ENCODE measurements around the gene SIRPB2.
"Not testable (repeated sequence)": the region's sequence is repeated elsewhere in the genome, so short reads cannot be mapped to it uniquely, and the experiment has no call there.

Gene SIRPB2

DNA sequence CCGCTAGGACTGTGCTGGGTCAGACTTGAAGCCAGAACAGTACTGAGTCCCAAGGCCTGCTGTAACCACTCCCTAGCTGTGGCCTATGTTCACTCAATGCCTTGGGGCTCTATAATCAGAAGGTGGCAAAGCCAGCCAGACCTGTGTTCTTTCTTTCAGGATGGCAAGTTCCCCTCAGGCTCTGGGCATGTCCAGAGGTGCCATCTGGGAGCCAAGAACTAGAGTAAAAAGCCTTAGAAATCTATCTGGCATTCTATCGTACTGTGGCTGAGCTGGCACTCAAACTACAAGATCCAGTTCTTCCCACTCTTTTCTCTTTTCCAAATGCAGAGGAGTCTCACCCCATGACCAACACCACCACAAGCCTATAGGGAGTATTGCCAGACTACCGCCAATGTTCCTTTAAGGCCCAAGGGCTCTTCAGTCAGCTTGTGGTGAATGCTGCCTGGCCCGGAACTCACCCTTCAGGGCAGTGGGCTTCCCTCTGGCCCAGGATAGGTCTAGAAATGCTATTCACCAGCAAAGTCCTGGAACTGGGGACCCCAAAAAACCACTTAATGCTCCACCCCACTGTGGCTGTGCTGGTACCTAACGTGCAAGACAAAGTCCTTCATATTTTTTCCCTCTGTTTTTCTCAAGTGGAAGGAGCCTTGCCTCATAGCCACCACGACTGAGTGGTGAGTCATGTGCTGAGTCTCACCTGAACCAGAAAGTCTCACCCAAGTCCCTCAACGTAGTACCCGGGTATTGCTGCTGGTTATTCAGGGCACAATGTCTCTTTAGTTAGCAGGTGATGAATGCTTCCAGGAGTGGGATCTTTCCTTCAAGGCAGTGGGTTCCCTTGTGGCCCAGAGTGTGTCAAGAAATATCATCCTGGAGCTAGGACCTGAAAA is 8.6 kb upstream of the SIRPB2 start:
- no peak for DNase-seq (ENCODE audit: low read depth)

DNA sequence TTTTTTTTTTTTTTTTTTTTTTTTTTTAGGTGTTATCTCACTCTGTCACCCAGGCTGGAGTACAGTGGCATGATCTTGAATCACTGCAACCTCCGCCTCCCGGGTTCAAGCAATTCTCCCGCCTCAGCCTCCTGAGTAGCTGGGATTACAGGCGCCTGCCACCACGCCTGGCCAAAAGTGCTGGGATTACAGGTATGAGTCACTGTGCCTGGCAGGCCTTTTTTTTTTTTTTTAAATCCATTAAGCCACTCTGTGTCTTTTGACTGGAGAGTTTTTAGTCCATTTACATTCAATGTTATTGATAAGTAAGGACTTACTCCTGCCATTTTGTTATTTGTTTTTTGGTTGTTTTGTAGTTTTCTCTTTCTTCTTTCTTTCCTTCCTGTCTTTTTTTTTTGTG is 6.2 kb upstream of the SIRPB2 start:
- not testable (repeated sequence) for DNase-seq (ENCODE audit: low read depth)

DNA sequence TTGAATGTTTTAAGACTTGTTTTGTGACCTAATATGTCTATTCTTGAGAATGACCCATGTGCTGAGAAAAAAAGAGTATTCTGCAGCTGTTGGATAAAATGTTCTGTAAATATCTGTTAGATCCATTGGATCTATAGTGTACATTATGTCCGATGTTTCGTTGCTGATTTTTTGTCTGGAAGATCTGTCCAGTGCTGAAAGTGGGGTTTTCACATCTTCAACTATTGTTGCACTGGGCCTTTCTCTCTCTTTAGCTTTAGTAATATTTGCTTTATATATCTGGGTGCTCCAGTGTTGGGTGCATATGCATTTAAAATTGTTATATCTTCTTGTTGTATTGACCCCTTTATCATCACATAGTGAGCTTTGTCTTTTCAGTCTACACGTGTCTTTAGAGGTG is 5.7 kb upstream of the SIRPB2 start:
- no peak for DNase-seq (ENCODE audit: low read depth)

DNA sequence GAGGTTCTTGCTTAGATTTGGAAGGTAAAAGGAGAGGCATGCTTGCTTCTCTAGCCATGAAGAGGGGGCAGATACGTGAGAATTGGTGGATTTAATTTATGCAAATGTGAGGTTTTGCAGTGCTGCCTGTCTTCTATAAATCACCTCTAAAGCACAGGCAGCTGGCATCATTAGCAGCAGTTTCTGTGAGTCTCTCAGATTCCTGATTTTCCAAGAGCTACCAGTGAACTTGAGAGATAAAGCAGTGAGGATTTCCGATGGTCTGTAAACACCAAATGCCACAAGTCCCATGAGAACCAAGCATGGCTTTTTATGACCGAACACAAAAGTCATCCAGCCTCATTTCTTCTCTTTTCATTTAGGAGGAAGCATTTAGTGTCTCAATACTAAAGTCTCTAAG is 3.2 kb upstream of the SIRPB2 start:
- DNase-seq (ENCODE audit: low read depth) = no peak

DNA sequence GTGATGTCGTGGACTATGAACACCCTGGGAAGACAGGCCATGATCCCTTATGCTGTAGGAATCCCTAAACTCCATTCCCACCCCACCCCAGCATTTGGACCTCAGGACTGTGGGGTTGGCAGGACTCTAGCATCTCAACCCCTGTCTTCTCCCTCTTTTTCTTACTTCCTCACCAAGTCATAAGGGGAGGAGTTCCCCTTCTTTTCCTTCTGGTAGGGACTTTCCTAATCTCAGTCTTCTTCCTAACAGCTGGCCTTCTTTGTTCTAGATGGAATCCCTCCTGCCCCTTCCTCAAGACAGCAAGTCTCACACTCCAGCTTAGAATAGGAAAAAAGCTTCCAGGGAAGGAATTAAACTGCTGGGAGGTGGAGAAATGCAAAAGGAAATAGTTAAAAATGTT is 2.3 kb upstream of the SIRPB2 start:
- DNase-seq (ENCODE audit: low read depth) = no peak

DNA sequence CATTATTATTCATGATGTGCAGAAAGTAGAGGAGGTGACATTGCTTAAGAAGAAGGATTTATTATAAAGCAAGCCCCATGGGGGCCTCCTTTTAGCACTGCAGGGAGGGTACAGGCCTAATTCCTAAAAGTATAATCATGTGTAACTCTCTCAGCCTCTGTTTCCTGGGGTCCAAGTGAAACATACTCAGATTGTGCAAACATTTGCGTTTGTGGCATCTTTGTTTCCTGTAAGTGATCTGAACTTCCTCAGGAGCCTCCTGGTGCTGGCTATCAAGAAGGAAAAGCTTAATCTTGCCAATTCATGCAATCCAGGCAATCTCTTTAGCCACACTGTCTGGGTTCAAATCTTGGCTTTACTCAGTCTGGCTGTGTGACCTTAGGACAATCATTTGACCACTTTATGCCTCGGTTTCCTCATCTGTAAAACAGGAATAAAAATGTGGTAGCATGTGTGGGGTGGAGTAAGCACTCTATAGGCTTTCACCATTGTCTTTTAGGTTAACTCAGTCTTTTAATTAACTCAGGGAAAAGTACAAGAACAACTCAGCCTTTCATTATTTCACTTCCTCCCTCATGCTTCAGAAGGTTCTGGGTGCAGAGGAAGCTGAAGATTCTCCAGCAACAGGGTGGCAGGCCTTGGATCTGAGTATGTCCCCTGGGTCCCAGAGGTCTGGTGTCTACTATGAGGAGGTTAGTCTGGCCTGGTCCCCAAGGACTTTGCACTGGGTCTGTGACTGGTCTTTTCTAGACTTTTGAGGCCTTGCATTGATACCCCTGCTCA is 831 bp upstream of the SIRPB2 start:
- no peak for DNase-seq (ENCODE audit: low read depth)

DNA sequence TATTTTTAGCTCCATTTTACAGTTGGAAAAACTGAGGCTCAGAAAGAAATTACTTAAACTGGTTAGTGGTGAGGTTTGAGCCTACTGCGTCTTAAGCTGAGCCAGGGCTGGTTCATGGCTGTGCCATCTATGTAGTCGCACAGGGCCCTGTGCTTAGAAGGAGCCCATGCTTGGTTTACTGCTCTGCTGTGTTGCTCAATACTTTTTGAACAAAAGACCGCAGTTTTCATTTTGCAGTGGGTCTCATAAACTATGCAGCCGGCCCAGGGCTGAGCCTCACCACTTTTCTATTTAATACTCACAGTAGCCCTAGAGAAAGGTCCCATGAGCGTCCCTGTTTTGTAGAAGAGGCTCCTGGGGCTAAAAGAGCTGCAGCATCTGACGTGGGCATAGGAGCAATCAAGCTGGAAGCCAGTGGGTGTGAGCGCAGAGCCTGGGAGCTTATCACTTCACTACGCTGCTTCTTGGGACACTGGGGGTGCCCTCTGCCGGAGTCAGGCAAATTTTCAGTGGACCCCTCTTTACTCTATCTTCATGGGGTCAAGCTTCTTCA is 501 bp downstream of the SIRPB2 start:
- DNase-seq (ENCODE audit: low read depth) = no peak

DNA sequence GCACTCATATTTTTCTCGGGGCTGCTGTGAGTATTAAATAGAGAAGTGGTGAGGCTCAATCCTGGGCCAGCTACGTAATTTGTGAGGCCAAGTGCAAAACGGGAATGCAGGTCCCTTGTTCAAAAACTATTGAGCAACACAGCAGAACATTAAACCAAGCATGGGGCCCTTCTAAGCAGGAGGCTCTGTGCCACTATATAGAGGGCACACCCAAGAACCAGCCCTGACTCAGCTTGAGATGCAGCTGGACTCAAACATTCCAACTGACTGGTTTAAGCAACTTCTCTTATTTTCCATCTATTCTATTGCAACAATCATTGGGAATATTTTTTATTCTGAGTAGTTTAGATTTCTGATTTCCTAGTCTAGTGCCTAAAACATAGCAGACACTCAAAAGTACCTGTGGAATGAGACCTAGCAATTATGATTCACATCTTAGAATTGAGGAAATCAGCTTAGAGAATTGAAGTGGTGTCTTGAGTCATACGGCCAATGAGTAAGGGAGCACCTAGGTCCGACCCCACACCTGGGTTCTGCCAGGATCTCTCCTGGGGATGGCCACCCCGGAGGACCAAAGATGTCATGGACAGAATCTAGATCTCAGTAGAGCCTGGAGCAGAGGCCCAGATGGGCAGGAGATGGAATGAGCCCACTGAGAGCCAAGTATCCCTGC is 1.3 kb downstream of the SIRPB2 start:
- no peak for DNase-seq (ENCODE audit: low read depth)

DNA sequence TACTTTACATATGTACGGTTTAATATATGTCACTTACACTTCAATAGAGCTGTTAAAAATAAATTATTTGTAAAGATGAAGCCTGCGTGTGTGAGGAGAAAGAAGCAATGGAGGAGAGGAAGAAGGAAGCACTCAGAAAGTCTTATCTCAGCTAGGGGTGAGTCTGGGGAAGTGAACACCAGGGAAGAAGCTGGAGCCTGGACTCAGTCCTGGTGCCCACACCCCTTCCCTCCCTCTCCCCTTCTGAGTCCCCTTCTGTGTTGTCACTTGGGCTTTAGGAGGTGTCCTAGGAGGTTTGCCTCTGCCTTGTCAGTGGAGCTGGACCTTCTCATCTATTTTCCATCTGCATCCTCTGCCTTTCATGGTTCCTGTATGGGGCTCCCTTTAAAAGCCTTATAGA is 1.9 kb downstream of the SIRPB2 start:
- DNase-seq (ENCODE audit: low read depth) = no peak

DNA sequence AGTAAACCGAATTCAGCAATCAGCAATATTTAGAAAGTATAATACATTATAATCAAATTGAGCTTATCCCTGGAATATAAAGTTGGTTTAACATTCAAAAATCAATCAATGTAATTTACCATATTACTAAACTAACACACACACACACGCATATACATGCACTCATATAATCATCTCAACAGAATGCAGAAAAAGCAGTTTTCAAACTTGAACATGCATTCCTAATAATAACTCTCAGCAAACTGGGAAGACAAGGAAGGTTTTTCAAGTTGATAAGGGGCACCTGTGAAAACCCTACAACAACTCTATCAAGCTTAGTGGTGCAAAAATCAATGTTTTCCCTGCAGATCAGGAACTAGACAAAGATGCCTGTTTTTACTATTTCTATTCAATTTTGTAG is 4.7 kb downstream of the SIRPB2 start:
- DNase-seq (ENCODE audit: low read depth) = no peak

DNA sequence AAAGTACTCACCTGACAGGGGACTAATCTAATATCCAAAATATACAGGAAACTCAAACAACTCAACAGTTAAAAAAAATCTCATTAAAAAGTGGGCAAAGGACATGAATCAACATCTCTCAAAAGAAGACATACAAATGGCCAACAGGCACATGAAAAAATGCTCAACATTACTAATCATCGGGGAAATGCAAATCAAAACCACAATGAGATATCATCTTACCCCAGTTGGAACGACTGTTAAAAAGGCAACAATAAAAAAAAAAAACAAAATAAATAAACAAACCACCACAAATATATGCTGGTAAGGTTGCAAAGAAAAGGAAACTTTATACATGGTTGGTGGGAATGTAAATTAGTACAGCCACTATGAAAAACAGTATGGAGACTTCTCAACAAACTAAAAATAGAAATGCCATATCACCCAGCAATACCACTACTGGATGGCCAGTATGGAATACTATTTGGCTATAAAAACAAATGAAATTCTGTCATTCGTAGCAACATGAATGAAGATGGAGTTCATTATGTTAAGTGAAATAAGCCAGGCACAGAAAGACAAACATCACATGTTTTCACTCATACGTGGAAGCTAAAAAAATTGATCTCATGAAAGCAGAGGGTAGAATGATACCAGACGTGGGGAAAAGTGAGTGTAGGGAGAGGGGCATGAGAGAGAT is 6.6 kb downstream of the SIRPB2 start:
- DNase-seq (ENCODE audit: low read depth) = no peak

DNA sequence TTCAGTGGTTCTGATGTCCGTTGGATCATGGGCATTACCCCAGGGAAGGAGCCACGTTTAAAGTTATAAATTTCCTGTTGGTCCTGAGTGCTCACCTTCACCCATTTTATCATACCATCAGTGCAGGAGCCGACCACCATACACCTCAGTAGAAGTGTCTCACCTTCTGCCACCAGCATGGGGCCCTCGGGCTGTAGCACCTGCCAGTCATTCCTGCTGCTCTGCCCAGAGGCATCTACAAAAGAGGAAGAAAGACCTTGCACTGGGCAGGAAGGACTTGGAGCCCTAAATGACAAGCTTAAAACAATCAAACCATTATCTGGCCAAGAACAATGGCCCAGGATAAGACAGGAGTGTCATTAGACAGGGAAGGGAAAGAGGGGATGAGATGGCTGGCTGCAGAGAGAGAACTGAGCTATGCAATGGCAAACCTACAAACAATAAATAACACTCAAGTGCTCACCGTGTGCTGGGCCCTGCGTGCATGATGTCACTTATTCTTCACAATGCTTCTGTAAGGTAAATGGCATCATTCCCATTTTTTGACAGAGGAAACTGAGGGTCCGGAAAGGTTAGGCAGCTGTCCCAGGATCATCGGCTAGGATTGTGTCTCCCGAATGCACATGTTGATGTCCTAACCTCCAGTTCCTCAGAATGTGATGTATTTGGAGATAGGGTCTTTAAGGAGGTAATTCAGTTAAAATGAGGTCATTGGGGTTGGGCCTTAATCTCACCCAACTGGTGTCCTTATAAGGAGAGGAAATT is 11.2 kb downstream of the SIRPB2 start:
- DNase-seq (ENCODE audit: low read depth) = no peak

DNA sequence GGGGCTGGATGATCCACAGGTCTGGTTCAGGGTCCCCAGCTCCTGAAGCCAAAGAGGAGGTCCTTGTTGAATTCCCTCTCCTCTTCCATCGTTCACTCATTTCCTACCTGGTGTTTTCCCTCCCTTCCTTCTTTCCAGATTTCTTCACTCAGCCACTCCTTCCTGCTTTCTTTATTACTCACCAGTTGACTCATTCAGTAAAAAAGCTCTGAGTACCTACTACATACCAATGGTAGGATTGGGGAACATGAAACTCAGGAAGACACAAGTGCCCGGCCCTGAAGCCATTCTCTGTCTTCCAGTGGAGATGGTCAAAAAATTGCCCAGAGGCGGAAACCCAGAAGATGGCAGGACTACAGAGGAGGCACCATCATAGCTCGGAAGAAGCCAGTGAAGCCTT is 12.7 kb downstream of the SIRPB2 start:
- no peak for DNase-seq (ENCODE audit: low read depth)

DNA sequence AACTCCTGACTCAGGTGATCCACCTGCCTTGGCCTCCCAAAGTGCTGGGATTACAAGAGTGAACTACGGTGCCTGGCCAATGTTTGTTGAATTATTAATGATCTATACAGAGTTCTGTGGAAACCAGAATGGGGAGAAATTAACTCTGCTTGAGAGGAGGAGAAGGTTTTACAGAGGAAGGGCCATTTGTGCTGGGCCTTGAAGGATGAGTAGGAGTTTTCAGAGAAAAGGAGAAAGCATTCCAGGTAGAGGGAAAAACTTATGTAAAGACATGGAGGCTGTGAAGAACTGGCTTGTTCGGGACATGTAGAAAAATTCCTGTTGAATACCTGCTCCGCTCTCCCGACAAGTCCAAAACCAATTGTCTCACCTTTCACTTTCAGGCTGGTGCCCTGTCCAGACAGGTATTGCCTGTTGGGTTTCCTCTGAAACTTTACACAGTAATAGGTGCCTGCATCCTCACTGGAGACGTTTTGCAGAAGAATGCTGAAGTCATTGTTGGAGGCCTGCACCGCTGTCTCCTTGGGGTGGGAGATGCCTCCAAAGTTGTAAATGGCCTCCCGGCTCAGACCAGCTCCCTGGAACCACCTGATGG is 13.2 kb downstream of the SIRPB2 start:
- DNase-seq (ENCODE audit: low read depth) = no peak

DNA sequence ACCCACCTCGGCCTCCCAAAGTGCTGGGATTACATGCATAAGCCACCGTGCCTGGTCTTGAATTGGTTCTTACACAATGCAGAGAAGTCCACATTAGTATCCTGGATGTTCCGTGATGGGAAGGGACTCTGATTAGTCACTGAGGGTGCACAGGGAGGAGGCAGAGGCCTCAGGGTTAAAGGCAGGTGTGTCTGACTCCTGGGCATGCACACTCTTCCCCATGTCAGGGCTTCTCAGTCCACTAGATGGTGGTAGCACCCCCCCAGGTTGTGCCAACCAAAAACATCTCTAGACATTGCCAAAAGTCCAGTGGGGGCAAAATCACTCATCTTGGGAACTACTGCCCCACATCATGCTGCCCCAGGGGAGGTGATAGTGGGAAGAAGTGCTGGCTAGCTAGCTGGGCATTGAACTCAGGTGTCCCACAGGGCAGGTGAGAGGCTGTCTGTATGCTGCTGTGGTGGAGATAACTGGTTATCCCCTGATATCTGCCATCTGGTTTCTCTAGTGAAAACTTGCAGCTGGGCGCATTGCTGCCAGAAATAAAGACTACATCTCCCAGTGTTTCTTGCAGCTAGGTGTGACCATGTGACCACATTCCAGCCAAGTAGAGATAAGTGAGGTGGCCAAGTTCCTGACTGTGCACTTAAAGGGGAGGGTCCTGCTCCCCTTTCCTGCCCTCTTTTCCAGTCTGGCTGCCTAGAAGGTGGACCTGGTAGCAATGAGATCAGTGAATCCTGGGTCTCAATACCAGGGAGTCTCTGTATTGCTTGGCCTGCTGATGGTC is 16.2 kb downstream of the SIRPB2 start:
- no peak for DNase-seq (ENCODE audit: low read depth)

DNA sequence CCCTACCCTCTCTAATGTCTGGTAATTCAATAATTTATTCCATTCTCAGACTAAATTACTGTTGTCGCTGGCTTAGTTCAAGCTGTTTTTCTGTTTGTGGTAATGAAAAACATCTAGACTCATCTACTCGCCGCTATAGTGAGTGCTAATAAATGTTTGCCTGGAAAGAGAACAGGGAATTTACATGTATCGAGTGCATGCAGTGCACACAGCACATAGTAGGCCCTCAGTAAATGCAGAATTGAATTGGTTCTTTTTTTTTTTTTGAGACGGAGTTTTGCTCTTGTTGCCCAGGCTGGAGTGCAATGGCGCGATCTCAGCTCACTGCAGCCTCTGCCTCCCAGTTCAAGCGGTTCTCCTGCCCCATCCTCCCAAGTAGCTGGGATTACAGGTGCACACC is 16.9 kb downstream of the SIRPB2 start:
- no peak for DNase-seq (ENCODE audit: low read depth)

DNA sequence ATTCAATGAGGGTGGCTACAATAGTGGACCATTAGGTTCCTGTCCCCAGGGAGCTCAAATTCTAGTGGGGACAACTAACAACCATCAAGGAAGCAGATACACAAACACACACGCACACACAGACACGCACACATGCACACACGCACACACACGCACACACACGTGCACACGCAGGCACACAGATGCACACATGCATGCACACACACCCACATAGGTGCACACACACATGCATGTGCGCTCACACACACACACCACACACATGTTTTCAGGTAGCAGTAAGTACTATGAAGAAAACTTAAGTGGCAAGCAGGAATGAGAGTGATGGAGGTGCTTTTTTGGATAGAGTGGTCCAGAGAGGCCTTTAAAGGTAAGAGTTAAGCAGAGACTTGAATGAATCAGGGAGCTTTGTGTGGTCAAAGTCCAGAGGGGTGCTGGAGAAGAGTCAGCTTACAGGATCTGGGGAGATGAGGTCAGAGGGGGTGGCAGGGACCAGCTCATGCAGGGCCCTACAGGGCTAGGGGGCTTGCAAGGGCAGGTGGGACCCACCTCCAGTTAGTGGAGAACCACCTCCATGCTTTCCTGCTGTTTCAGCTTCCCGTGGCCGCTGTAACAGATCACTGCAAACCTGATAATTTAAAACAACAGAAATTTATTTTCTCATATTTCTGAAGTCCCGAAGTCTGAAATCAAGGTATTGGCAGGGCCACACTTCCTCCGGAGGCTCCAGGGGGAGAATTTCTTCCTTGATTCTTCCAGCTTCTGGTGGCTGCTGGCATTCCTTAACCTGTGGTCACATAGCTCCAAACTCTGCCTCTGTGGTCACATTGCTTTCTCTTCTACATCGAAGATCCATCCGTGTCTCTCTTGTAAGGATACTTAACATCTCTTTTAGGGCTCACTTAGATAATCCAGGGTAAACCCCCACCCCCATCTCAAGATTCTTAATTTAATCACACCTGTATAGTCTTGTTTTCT is 17.7 kb downstream of the SIRPB2 start:
- DNase-seq (ENCODE audit: low read depth) = no peak

DNA sequence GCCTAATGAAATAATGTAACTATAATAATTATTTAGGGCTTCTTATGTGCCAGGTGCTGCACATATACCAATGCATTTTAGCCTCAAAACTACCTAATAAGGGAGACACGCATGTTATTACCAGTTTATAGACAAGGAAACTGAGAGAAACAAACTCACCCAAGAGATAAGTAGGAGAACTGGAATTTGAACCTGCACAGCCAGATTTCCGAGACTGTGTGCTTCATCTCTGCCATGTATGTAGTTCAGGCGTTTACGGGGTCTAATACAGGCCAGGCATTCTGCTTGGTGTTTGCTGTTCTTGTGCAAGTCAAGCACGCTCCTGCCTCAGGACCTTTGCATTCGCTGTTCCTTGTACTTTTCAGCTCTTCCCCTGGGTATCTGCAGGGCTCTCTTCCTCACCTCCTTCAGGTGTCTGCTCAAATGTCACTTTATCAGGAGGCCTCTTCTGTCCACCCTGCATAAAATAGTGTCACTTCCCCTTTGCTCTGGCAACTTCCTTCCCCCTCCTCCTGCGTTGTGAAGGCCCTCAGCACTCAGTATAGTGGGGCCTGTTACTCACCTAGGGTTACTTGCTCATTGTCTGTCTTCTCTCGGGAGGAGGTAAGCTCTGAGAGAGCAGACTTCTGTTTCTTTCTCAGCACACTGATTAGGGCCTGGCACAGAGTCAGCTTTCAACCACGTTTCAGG is 18.5 kb downstream of the SIRPB2 start:
- DNase-seq (ENCODE audit: low read depth) = no peak

Data from stimulated activated CD8-positive, alpha-beta memory T cell treated with anti-CD3 and anti-CD28 coated beads, Interleukin-15, amount 100 ng/mL, for 1 hour (primary cell).